Measurements from ENCODE around the gene SAXO1. TPM values are rescaled to one million over a fixed set of nuclear protein-coding genes. Genes with fewer than 3 reads are reported as not detected.

Gene SAXO1
- total RNA-seq, 1 experiment from 2014 or later: not detected

DNA sequence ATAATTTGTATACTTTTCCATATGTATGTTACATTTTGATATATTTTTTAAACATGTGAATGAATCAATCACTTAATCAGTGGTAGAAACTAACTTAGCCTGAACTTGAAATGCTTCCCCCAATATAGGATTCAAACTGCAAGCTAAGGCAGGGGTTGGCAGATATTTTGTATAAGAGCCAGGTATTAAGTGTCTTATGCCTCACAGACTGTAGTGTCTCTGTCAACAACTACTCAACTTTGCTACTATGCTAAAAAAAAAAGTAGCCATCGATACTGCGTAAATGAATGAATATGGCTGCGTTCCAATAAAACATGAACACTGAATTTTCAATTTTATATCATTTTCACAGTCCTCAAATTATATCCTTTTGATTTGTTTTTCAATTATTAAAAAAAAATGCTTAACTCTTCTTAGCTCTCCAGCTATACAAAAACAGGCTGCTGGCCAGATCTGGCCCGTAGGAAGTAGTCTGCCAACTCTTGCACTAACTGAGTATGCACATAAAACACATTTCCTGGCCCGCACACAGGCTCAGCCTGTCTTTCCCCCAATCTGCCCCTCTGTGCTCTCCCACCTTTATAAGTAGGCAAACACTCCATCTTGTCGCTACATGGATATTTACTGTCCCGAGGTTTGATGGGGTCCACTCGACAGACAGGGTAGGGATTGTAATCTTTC is 91.8 kb downstream of the SAXO1 start:
- Histone ChIP-seq H3K9me2 (ENCODE audit: insufficient read depth) (no peaks in the 10 kb centered on the region), H3K4me3 (replicated peaks in 1 of 2; ENCODE audit: low read depth in 1 of 2, low read length in 2 of 2) (no peak overlapping the region), H3K27me3 (ENCODE audit: insufficient read depth, low read length) (peaks cover 47% of the 10 kb centered on the region), H2AFZ (ENCODE audit: low read depth, low read length, poor library complexity, severe bottlenecking) (no peak overlapping the region), H3K27ac (ENCODE audit: low read depth, low read length) (no peak overlapping the region), H3K9ac (ENCODE audit: low read length) (no peak overlapping the region), H3K9me3 (ENCODE audit: control insufficient read depth in 1 of 2, insufficient read depth in 1 of 2, low read depth in 1 of 2, low read length in 2 of 2) (no peaks in the 10 kb centered on the region), H3K36me3 (ENCODE audit: control insufficient read depth in 1 of 2, insufficient read depth in 2 of 2, low read length in 2 of 2) (no peaks in the 10 kb centered on the region), H3K4me2 (ENCODE audit: low read length) (no peak overlapping the region), H3K79me2 (ENCODE audit: insufficient read depth, low read length) (no peaks in the 10 kb centered on the region), H3K4me1 (ENCODE audit: control insufficient read depth in 1 of 2, insufficient read depth in 2 of 2, low read length in 2 of 2) (no peaks in the 10 kb centered on the region), H4K20me1 (ENCODE audit: insufficient read depth) (no peaks in the 10 kb centered on the region)
- TF ChIP-seq, protein P1, sequence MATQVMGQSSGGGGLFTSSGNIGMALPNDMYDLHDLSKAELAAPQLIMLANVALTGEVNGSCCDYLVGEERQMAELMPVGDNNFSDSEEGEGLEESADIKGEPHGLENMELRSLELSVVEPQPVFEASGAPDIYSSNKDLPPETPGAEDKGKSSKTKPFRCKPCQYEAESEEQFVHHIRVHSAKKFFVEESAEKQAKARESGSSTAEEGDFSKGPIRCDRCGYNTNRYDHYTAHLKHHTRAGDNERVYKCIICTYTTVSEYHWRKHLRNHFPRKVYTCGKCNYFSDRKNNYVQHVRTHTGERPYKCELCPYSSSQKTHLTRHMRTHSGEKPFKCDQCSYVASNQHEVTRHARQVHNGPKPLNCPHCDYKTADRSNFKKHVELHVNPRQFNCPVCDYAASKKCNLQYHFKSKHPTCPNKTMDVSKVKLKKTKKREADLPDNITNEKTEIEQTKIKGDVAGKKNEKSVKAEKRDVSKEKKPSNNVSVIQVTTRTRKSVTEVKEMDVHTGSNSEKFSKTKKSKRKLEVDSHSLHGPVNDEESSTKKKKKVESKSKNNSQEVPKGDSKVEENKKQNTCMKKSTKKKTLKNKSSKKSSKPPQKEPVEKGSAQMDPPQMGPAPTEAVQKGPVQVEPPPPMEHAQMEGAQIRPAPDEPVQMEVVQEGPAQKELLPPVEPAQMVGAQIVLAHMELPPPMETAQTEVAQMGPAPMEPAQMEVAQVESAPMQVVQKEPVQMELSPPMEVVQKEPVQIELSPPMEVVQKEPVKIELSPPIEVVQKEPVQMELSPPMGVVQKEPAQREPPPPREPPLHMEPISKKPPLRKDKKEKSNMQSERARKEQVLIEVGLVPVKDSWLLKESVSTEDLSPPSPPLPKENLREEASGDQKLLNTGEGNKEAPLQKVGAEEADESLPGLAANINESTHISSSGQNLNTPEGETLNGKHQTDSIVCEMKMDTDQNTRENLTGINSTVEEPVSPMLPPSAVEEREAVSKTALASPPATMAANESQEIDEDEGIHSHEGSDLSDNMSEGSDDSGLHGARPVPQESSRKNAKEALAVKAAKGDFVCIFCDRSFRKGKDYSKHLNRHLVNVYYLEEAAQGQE (IDR thresholded peaks at IDR 0.05; ENCODE audit: low read depth): no peak
- TF ChIP-seq EGR1 (IDR thresholded peaks at IDR 0.05; ENCODE audit: low read depth) (no peak), RAD21 (IDR thresholded peaks at IDR 0.05; ENCODE audit: low read depth) (no peak), EZH2 (IDR thresholded peaks at IDR 0.05) (no peak), JUND (IDR thresholded peaks at IDR 0.05) (no peak), EZH2phosphoT487 (IDR thresholded peaks at IDR 0.05; ENCODE audit: borderline replicate concordance) (no peak), ELF1 (IDR thresholded peaks at IDR 0.05; ENCODE audit: borderline replicate concordance, low read depth) (no peak), CEBPB (IDR thresholded peaks at IDR 0.05; ENCODE audit: low read depth) (no peak)
- TF ChIP-seq, protein P2, sequence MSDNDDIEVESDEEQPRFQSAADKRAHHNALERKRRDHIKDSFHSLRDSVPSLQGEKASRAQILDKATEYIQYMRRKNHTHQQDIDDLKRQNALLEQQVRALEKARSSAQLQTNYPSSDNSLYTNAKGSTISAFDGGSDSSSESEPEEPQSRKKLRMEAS (IDR thresholded peaks at IDR 0.05): no peak
- TF ChIP-seq, protein P3, sequence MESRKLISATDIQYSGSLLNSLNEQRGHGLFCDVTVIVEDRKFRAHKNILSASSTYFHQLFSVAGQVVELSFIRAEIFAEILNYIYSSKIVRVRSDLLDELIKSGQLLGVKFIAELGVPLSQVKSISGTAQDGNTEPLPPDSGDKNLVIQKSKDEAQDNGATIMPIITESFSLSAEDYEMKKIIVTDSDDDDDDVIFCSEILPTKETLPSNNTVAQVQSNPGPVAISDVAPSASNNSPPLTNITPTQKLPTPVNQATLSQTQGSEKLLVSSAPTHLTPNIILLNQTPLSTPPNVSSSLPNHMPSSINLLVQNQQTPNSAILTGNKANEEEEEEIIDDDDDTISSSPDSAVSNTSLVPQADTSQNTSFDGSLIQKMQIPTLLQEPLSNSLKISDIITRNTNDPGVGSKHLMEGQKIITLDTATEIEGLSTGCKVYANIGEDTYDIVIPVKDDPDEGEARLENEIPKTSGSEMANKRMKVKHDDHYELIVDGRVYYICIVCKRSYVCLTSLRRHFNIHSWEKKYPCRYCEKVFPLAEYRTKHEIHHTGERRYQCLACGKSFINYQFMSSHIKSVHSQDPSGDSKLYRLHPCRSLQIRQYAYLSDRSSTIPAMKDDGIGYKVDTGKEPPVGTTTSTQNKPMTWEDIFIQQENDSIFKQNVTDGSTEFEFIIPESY (IDR thresholded peaks at IDR 0.05; ENCODE audit: extremely low read depth, insufficient replicate concordance, low read length): no peak
- RAD21 ChIA-PET (ENCODE audit: low non-redundant PET in 1 of 2, low total read pairs in 2 of 2, uncharacterized antibody in 2 of 2, unreplicated experiment in 2 of 2): no interaction called here
- CTCF ChIA-PET: no interaction called here
- no peak for DNase-seq (ENCODE audit: low read depth, low spot score)
- ATAC-seq: no peak
- intact Hi-C loops (cut with micrococcal nuclease): no loop called here
- BruUV-seq (replicated peaks): no TSS peak
- POLR2A ChIA-PET: no interaction called here

Measured in HCT116 (cell line).